Stromal cell of bone marrow (primary cell): Measurements from ENCODE around the gene TMEM11.

Experiments used
- DNase-seq: peaks from one replicate; pipeline ENCODE4 v3.0.0-alpha.2; 2012; ENCODE audit warnings: low read depth

Gene TMEM11

DNA sequence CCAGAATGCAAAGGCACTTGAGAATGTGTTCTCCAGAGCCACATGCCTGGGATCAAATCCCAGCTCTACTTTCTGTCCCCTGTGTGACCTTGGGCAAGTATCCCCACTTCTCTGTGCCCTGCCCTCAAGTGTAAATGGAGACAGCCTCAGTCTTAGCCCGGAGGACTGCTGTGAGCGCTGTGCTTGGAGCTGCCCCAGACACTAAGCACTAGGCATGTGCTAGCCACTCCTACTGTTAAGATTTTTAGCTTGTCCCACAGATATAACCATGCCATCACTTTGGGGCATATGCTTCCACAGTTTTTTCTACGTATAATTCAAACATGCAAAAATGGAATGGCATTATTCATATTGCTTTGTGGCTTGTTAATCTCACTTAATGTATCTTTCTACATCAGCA lies 29.4 kb downstream of the TMEM11 start:
- DNase-seq, result no peak

DNA sequence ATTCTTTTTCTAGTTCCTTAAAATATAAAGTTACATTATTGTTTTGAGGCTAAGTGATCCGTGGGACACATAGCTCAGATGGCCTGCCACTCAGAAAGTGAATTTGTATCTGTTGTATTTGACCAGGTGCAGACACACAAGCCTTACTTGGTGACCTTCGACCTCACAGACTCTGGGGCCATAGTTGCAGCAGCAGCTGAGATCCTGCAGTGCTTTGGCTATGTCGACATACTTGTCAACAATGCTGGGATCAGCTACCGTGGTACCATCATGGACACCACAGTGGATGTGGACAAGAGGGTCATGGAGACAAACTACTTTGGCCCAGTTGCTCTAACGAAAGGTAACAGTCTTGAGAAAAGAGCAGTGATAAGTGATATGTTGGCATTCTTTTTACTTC lies 30.5 kb downstream of the TMEM11 start:
- no peak for DNase-seq

DNA sequence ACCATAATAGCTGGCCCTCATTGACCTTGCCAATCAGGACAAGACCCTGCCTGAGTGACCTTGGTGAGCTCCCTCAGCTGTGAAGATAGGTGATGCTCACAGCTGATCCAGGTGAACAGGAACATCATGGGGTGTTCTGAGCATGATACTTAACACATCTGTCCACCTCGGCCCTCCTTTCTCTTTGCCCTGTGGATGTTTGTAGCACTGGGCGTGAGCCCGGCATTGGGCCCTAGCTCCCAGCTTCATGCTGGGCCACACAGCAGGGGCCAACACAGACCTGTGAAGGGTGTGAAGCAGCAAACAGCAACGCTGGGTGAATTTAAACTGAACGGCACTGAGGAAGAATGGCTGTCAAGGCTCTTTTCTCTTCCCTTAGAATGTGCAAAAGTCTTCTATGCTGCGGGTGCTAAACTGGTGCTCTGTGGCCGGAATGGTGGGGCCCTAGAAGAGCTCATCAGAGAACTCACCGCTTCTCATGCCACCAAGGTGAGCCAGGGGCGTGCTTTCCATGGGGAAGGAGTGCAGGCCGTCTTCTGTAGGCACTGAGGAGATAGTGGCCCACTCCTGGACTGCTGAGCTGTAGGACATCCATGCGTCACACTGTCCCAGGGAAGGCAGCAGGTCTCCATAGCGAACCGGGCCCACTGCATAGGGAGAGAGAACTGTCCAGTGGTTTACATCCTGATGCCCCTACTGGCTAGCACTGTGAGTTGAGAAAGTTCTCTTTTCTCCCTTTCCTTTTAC lies 35.9 kb downstream of the TMEM11 start:
- no peak for DNase-seq

DNA sequence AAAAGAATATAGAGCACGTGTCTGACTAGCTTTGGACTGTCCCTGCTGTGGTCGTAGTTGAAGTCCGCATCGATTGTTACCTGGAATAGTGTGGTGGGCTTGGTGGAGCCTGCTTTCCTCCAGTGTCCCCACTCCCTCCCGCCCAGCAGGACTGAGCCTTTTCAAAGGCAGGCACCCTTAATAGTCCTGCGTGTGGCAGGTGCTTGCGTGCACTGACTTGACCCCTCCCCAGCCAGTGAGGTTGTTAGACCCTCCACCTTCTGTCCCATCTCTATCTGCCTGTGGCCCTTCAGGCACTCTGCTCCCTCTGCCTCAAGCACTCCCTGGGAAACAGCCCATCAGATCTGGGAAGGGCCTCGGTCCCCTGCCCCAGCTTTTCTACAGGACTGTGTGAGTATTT lies 36.6 kb downstream of the TMEM11 start:
- no peak for DNase-seq

DNA sequence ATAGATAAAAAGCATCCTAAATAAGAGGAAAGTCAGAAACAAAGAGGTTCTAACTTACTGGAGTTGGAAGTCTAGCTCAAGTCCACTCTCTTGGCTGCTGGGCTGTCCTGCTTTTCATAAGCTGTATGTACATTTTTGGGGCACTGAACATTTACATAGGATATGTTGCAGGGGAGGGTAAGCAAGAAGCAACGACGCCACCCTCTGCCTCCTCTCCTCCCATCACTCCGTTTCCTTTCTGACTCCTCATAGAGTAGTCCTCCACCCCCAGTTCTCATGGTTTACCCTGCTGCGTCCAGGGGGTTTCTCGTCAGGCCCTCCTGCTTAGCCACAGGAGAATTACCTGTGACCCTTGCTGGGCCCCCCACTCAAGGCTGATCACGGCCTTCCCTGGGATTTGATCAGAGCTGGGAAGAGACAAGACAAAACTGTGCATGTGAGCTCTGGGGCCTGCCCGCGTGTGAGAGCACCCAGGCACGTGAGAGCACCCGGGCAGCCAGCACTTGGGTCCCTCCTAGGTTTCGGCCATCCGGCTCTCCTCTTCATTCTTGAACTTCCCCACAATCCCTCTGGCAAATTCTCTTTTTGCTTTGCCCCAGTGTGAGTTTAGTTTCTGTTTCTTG lies 37.1 kb downstream of the TMEM11 start:
- DNase-seq, result no peak

DNA sequence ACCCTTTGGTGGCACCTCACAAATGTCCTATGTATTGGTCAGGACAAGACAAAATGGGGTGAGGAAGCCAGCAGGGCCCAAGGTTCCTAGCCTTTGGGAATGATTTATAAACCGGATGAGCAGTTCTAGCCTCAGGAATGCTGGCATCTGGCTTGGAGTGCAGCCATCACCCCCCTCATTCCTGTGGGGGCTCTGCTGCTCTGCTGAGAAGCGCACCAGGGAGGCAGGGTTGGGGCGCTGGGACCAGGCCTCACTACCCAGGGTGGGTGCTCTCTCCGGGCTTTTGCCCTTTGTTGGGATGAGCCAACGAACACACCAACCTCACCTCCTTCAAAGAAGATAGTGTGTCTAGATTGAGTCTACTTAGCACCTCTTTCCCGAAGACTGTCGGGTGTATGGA lies 39.2 kb downstream of the TMEM11 start:
- no peak for DNase-seq

DNA sequence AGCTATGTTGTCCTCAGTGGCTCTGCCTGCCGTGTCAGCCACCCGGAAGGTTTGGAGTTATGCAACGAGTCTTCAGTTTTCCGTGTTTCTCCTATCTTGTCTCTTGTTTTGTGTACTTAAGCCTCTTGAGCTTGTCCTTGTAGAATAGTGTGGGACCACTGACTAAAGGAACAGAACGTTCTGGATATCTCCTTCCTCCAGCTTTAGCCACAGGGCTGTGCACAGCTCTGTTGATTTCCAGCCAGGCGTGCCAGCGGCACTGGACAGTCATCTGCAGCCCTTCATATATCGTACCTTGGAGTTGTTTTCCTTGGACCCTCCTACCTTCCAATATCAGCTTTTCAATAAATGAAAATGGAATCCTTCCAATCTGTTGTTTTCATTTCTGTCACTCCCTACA lies 39.8 kb downstream of the TMEM11 start:
- no peak for DNase-seq

DNA sequence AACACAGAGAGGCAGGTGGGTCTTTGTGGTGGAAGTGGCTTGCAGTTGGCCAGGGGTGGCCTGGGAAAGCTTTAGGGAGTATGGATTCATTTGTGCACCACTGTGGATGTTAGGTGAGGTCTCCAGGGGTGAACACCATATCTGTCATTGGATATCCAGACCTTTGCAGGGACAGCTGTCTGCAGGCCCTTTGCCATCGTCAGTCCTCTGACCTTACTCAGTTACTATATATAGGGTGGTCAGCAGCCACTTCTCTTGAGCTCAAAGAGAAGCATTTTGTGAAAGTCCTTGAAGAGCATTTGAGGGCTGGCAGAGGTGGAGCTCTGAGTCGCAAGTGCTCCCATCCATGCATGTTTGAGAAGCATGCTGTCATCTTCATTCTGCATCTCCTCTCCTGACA lies 40.4 kb downstream of the TMEM11 start:
- DNase-seq, result no peak

DNA sequence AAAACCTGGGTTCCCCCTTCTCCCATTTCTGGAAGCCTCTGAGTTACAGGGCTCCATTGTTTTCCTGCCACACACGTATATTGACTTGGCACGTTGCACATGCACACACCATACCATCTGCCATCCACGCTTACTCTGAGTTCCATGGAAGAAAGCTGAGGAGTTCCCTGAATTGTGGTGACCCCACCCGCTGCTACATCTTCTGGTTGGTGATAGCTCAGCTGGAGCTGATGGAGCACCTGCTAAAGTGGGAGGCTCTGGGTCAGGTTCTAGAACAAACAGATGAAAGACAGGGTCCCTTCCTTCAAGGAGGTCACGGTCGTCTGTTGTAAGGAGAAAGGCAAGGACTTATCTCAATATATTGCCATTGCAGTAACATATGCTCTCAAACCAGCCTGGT lies 41.1 kb downstream of the TMEM11 start:
- DNase-seq, result no peak

DNA sequence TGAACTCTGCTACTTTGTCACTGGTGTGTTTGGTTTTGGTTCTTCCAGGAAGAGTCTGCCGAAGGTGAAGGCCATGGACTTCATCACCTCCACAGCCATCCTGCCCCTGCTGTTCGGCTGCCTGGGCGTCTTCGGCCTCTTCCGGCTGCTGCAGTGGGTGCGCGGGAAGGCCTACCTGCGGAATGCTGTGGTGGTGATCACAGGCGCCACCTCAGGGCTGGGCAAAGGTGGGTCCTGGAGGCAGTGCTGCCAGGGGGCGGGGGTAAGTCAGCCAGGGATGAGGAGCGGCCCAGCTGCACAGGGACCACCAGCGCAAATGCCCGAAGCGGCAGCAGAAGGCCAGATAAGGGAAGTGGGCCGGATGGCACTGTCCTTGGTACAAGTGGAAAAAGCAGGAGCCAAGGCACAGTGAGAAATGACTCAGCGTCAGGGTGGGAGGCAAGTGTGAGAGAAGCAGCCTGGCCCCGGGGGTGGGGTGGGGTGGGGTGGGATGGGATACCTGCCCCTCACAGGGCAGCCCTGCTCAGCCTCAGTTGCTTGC lies 41.9 kb downstream of the TMEM11 start:
- no peak for DNase-seq

DNA sequence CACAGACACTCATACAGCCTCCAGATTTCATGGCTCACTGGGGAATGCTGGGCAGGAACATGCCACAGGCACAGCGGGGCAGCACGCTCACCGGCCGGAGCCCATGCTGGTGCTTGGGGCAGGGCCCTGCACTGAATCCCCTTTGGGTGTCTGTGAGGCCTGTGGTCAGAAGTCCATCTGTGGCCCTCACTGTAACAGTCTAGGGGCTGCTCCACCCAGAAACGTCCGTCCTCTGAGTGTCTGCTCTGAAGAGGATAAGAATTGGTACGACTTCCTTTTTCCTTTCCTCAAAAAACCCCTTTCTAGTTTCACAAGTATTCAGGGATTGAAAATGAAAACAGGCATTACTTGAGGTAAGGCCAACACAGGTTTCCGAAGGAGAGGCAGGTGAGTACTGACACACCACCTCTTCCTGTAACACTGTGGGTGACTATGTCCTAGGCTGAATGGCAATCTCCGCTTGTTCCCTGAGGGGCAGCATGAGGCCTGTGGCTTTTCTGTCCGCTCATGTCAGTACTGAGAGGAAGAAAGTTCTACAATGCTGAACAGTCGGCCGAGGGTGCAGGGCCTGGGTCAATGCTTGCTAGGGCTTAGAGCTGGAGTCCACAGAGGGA lies 42.5 kb downstream of the TMEM11 start:
- no peak for DNase-seq

DNA sequence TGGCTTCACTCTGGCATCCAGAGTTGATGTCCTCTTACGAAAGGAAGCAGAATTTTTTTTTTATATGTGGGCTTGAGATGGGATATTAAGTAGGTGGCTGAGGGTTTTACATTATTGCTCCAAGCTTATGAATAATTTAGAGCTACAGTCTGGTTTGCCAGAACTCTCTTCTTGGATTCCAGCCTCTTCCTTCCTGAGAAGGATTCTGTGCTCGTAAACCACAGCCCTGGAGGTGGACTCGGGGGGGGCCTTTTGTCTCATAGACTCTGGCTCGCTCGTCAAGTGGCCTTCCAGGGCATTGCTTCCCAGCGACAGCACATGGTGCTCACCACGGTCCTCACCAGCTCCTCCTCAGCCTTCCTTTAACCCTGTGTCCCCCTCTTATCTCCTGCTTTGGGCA lies 43.2 kb downstream of the TMEM11 start:
- DNase-seq, result no peak

DNA sequence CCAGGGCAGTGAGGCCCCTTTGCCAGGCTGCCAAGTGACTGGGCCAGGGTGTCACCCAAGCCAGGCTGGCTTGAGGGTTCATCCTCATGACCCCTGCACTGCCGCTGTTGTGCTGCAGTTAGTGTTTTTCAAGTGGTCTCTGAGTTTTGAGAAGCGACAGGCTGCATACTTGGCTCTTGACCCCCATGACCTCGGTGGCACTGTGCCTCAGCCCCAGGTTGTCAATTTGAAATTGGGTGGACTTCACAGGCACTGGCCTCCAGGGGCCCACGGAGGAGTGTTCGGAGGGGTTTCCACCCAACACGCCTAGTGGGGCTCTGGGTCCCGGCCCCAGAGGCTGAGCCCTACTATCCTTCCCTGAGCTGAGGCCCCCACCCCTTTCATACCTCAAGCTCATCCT lies 44.5 kb downstream of the TMEM11 start:
- DNase-seq, result no peak

DNA sequence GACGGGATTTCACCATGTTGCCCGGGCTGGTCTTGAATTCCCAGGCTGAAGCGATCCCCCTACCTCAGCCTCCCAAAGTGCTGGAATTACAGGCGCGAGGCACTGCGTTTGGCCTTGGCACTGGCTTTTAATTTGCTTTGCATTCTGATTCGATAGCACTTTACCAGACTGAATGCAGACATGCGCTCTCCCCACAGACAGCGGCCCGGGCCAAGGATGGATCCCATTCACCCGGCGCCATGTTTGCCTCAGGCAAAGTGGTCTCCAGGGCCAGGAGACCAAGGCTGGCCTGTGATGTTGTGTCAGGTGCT lies 45.5 kb downstream of the TMEM11 start:
- no peak for DNase-seq

DNA sequence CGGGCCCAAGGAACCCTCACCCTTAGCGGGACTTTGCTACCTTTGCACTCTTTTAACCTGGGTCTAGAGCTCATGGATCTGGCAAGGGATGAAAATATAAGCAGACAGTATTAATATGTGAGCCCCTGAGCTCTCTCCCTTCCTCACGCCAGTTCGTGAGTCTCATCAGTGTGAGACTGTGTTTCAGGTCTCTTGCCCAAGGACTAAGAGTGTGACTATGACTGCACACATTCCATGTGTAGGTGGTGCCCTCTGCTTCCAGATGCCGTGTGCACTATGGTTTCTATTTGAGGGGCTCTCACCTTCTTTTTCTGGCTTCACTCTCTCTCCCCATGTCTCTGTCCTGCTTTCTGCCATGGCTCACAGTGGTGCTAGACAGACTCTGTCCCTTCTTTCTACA lies 46.7 kb downstream of the TMEM11 start:
- no peak for DNase-seq

DNA sequence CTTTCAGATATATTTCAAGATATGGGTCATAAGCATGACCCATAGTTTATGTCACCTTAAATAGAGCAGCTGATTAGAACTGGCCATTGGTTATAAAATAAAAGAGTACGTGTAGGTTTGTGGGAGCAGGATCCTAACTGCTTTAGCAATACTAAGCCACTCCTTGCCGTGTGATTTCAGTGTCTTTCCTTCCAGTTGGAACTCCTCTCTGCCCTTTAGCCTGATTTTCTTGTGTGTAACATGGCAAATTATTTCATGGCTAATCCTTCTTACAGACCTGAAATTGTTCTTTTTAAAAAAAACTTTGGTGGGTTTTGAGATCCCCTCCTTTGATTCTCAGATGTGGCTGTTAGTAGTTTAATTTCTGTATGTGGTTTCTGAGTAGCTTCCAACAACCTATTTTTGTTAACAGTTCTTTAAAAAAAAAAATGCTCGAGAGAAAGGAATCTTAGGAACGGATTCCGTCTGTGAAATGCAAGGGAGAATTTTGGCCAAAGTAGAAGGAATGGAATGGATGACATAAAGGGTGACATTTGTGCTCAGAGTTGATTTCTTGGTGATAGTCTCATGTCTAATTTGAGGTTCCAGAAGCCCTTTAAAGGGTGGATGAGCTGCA lies 47.3 kb downstream of the TMEM11 start:
- peak; percentile 48 for DNase-seq

DNA sequence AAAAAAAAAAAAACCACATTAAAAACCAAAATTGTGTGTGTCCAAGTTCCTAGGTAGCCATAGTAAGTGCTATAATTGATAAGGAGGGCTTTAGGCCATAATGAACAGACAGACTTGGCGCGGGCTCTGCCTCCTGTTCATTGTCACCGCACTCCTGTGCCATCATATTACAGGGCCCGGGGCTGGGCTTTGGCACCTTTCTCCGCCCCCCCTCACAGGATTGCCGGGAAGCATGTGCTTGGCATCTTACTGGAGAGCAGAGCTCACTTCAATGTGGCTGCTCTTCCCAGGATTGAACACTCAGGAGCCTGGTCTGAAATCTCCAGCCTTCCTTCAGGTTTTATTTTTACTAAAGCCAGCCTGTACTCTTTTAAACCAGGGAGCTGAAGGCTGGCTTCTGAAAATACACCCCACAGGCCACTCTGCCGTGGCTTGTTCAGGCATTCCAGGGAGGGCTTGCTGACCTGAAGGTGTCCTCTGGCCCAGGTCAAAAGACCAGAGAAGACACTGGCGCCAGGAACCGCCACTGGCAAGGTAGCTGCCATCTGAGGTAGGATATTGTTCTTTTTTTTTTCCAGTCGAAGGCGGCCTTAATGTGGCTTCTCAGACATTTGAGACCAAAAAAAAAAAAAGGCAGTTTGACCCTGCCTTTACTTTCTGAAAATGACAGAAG lies 47.9 kb downstream of the TMEM11 start:
- DNase-seq, result no peak

DNA sequence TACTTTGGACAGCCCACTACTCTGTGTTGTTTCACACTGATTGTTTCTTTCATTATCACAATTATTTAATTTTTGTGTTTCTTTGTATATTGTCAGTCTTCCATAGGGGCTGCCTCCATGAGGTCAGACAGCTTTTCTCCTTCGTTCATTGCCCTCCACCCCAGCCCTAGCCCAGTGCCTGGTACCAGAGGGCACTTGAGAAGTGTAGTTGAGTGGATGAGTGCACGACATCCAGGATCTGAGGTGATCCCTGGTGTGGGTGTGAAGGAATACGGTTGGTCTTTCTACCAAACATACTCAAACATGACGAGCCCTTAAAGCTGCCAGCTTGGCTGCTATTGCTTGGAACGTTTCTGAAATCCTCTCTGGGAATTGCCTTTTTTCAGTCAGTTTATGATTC lies 49.3 kb downstream of the TMEM11 start:
- no peak for DNase-seq

DNA sequence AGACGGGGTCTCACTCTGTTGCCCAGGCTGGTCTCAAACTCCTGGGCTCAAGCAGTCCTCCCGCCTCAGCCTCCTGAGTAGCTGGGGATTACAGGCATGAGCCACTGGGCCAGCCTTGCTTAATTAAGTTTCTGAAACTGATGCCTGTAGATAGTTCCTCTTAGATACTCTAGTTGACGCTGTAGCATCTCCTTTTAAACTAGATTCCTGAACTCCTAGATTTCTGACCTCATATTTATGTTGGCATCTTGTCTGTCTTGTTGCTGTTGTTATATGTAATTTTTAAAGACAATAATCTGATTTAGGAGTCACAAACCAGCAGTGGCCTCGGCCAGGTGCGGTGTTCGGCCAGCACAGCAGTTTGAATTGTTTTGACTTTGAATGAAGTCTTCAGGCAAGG lies 49.7 kb downstream of the TMEM11 start:
- no peak for DNase-seq

DNA sequence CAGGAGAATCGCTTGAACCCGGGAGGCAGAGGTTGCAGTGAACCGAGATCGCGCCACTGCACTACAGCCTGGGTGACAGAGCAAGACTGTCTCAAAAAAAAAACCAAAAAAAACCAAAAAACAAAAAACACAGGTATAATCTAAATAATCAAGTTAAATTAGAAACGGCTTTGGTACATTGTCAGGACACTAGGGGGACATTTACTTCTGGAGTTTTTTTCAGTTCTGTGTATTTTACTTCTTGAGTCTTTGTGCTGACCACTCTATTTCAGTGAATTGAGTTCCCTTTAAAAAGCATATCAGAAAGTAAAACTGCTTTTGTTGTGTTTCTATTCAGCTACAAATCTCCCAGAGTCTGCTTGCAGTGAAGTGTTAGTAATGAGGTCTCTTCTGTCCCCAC lies 50.9 kb downstream of the TMEM11 start:
- no peak for DNase-seq

DNA sequence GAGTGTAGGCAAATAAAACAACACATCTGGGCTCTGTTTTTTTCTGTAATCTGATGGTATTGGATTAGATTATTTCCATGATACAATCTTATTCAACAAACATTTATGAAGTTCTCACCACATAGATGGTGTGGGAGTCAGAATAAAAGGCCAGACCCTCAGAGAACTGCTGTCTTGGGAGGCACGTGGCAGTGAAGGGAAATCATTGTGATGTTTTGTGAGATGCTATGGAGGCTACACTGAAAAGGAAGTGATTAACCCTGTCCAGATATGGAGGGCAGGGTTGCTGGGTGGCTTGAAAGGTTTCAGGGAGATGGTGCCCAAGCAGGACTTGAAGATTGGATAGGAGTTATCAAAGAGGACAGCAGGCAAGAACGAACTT lies 51.6 kb downstream of the TMEM11 start:
- no peak for DNase-seq

DNA sequence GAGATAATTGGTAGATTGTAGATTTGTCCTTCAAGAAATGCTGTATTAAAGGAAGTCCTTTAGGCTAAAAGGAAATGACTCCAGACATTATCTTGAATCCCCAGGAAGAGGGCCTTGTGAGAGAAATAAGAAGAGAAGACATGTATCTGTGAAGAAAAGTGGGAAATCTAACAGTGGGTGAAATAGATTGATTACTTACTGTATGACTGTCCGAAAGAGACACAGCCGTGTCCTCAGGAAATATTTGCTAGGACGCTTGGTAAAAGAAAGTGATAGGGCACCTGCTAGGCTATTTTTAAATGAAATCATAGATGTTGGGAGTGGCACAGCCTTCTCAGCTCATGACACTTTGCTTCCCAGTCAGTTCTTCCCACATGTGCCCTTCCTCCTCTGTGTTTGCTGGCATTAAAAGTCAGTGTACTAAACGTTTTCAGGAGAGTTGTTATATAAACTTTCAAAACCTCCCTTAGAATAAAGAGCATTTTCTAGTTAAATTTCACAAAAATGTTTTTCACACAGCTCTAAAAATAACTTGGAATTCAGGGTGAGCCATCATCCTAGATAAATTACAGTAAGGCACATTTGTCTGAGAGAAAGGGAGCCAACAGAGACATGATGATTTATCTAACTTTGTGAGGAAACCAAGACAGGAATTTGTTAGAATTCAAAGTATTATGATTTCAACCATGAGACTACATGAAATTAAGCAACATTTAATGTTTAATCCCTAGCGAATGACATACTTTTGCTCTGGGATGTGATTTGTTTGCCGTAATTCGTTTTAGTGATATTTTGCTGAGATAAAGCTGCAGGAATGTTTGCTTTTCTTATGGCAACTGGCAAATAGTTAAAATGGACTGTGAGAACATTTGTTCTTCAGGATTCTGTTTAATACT lies 52.2 kb downstream of the TMEM11 start:
- DNase-seq, result peak; percentile 82
